SH-SY5Y (cell line): Measurements from ENCODE around the gene TGM3.

ENCODE experiments used
- GATA2 ChIP-seq: IDR thresholded peaks from 2 replicates; pipeline ENCODE4 v1.6.1; 2011; ENCODE audit warnings: mild to moderate bottlenecking, low read depth, low read length
- GATA3 ChIP-seq: IDR thresholded peaks from 2 replicates; pipeline ENCODE4 v1.6.1; 2011; ENCODE audit warnings: low read depth, mild to moderate bottlenecking, low read length, moderate library complexity

- TF ChIP-seq GATA3 = no peak
- no peak for TF ChIP-seq GATA2
Measured at GRCh38 chr20:2261629-2262028, 34.2 kb upstream of the TGM3 start.
